HL-60 (cell line): ENCODE data around the gene GAL3ST2.

Experiments used
- CTCF ChIP-seq: IDR thresholded peaks from one replicate; pipeline ENCODE4 v1.5.1; 2011; ENCODE audit warnings: low read length, control low read depth, inconsistent platforms; ENCODE audit not compliant: insufficient read depth
- GABPA ChIP-seq: IDR thresholded peaks from 2 replicates; pipeline ENCODE4 v1.6.1; 2012; ENCODE audit warnings: low read depth
- POLR2AphosphoS5 ChIP-seq: IDR thresholded peaks from 2 replicates; pipeline ENCODE4 v1.6.1; 2012; ENCODE audit warnings: low read depth
- SPI1 ChIP-seq: IDR thresholded peaks from 2 replicates; pipeline ENCODE4 v1.6.1; 2012; ENCODE audit warnings: low read depth, mild to moderate bottlenecking, borderline replicate concordance
- TF ChIP-seq, protein P1 (sequence below): IDR thresholded peaks from 2 replicates; pipeline ENCODE4 v1.6.1; 2012; ENCODE audit warnings: low read depth; ENCODE audit not compliant: insufficient replicate concordance

DNA sequence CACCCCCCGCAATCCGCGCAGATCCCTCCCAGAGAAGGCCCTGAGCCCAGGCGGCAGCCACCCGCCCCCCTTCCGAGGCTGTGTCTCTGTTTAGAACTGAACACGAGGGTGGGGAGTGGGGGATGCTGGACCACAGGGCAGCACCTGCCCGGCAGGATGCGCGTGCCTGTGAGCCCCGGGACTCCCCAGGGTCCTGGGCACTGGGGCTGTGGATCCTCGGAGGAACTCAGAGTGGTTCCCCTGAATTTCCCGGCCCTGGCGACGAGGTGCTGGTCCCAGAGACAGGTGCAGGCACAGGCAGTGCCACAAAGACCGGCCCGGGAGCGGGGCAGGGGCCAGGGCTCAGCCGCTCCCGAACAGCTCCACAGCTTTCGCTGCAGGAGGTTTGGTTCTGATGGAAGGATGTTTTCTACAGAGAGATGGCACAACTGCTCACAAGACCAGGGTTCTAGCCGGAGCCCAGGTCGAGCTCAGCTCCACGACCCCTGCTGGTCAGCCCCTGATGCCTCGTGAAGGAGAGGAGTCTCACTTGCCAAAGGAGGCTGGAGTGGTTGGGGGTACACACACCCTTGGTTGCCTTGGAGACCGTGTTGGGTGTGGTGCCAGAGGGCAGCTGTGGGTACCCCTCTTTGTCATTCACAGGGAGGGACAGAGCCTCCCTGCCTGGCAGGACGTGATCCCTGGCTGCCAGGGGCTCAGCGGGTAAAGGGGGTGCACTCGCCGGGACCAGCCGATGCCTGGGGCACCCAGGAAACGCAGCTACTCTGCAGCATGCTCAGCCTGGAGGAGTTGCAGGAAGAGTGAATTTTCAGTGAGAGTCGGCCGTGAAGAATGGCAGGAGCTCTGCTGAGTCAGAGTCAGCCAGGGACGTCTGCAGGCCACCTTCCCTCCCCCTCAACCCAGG, 28.0 kb downstream of the GAL3ST2 start:
- TF ChIP-seq CTCF: no peak
- TF ChIP-seq, protein P1, sequence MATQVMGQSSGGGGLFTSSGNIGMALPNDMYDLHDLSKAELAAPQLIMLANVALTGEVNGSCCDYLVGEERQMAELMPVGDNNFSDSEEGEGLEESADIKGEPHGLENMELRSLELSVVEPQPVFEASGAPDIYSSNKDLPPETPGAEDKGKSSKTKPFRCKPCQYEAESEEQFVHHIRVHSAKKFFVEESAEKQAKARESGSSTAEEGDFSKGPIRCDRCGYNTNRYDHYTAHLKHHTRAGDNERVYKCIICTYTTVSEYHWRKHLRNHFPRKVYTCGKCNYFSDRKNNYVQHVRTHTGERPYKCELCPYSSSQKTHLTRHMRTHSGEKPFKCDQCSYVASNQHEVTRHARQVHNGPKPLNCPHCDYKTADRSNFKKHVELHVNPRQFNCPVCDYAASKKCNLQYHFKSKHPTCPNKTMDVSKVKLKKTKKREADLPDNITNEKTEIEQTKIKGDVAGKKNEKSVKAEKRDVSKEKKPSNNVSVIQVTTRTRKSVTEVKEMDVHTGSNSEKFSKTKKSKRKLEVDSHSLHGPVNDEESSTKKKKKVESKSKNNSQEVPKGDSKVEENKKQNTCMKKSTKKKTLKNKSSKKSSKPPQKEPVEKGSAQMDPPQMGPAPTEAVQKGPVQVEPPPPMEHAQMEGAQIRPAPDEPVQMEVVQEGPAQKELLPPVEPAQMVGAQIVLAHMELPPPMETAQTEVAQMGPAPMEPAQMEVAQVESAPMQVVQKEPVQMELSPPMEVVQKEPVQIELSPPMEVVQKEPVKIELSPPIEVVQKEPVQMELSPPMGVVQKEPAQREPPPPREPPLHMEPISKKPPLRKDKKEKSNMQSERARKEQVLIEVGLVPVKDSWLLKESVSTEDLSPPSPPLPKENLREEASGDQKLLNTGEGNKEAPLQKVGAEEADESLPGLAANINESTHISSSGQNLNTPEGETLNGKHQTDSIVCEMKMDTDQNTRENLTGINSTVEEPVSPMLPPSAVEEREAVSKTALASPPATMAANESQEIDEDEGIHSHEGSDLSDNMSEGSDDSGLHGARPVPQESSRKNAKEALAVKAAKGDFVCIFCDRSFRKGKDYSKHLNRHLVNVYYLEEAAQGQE: no peak
- no peak for TF ChIP-seq SPI1
- TF ChIP-seq POLR2AphosphoS5: no peak
- no peak for TF ChIP-seq GABPA
